HepG2 (cell line): ENCODE results near the gene LINGO3. TPM values are rescaled to one million over a fixed set of nuclear protein-coding genes. Genes with fewer than 3 reads are reported as not detected.
A peak's percentile ranks its signal among the peaks of the same experiment; 100 is the strongest.

Experiments used
- ATAC-seq: fragments of 200-7000 bp; cut with Tn5 transposase; 3 replicates; pipeline ENCODE4 v1.9.1; 2020; ENCODE audit warnings: mild to moderate bottlenecking, moderate library complexity
- BruUV-seq: library from RNA; stranded (reverse); fragments of 400-500 nt; replicated peaks from 2 replicates; lab custom pipeline; 2021; lab: Mats Ljungman, UMichigan
- CTCF ChIA-PET: fragments of 300-600 bp; formaldehyde crosslinking; extraction: SDS; loops from one replicate; lab custom pipeline; 2021; ENCODE audit warnings: low total read pairs, inconsistent platforms, low intra/inter-chr PET ratio; lab: Yijun Ruan, JAX
- POLR2A ChIA-PET: fragments of 350-600 bp; sonication (Branson Sonifier 250); formaldehyde crosslinking; loops from one replicate; lab custom pipeline; 2020; ENCODE audit warnings: antibody characterized with exemption, inconsistent platforms; lab: Yijun Ruan, JAX
- DNase-seq: peaks from one replicate; pipeline ENCODE4 v3.0.0-alpha.2; 2015; ENCODE audit warnings: low spot score
- FAIRE-seq: peaks from 3 replicates; lab custom pipeline; 2011; peaks lifted over from hg19 to GRCh38; lab: Jason Lieb, UNC
- H2AFZ ChIP-seq: one replicate; pipeline ENCODE4 v1.6.1; 2011; ENCODE audit warnings: low read length, inconsistent platforms
- H3K27ac ChIP-seq: fragments of 300-600 bp; 3 replicates; pipeline ENCODE4 v1.8.0; 2011; ENCODE audit warnings: mixed run types, mild to moderate bottlenecking, mixed read lengths, low read length, inconsistent platforms; ENCODE audit not compliant: insufficient read depth; ENCODE audit errors: extremely low read length
- H3K27me3 ChIP-seq, 2 experiments: fragments of 200-600 bp in 1 of 2; 2 replicates in 1 of 2; 3 replicates in 1 of 2; pipeline versions ENCODE4 v1.6.0 to v1.8.0; 2011; ENCODE audit warnings: low read length in 2 of 2, mild to moderate bottlenecking in 2 of 2, moderate library complexity in 2 of 2, inconsistent platforms in 1 of 2; ENCODE audit not compliant: insufficient read depth in 2 of 2, control insufficient read depth in 1 of 2
- H3K36me3 ChIP-seq, 2 experiments: fragments of 200-600 bp in 1 of 2; replicated peaks in 1 of 2; 2 replicates in 1 of 2; 3 replicates in 1 of 2; pipeline versions ENCODE4 v1.5.1 to v1.8.0; 2011; ENCODE audit warnings: low read length in 2 of 2, inconsistent platforms in 1 of 2; ENCODE audit not compliant: insufficient read depth in 2 of 2, control insufficient read depth in 1 of 2
- H3K4me1 ChIP-seq: 2 replicates; pipeline ENCODE4 v1.5.1; 2012; ENCODE audit warnings: low read length, inconsistent platforms; ENCODE audit not compliant: insufficient read depth
- H3K4me2 ChIP-seq: 2 replicates; pipeline ENCODE4 v1.6.0; 2011; ENCODE audit warnings: low read depth, low read length, inconsistent platforms
- H3K4me3 ChIP-seq, 3 experiments: fragments of 200-600 bp in 1 of 3; sonication (generic), shearing (Covaris generic) in 1 of 3; replicated peaks in 1 of 3; 2 replicates each; pipeline ENCODE4 v1.5.1; 2011 to 2016; ENCODE audit warnings: low read length in 3 of 3, inconsistent platforms in 2 of 3, low read depth in 2 of 3, mild to moderate bottlenecking in 2 of 3, control low read depth in 1 of 3, mixed read lengths in 1 of 3; ENCODE audit not compliant: insufficient read depth in 1 of 3
- H3K79me2 ChIP-seq: one replicate; pipeline ENCODE4 v1.6.1; 2011; ENCODE audit warnings: low read length, inconsistent platforms; ENCODE audit not compliant: insufficient read depth
- H3K9ac ChIP-seq: 2 replicates; pipeline ENCODE4 v1.6.0; 2011; ENCODE audit warnings: mild to moderate bottlenecking, low read depth, low read length, inconsistent platforms; ENCODE audit not compliant: insufficient read depth
- H3K9me3 ChIP-seq: 2 replicates; pipeline ENCODE4 v1.5.1; 2012; ENCODE audit warnings: mild to moderate bottlenecking, low read length
- H4K20me1 ChIP-seq: 2 replicates; pipeline ENCODE4 v1.6.0; 2011; ENCODE audit warnings: inconsistent platforms, mild to moderate bottlenecking, low read length, moderate library complexity; ENCODE audit not compliant: insufficient read depth
- ATF1 ChIP-seq: IDR thresholded peaks from 2 replicates; pipeline ENCODE4 v1.6.1; 2016; ENCODE audit warnings: mild to moderate bottlenecking, control low read depth
- NFATC3 ChIP-seq: sonication (generic); formaldehyde crosslinking; IDR thresholded peaks from 2 replicates; pipeline ENCODE4 v1.5.1; 2020; ENCODE audit warnings: mild to moderate bottlenecking, missing genetic modification reagents
- POLR2AphosphoS2 ChIP-seq: IDR thresholded peaks from 2 replicates; pipeline ENCODE4 v1.6.1; 2011; ENCODE audit warnings: low read depth, low read length, improper control_type of control experiment
- POLR2G ChIP-seq: fragments of 200-400 bp; formaldehyde crosslinking; IDR thresholded peaks from 2 replicates; pipeline ENCODE4 v1.6.1; 2018; ENCODE audit warnings: mild to moderate bottlenecking, low read depth, low read length, moderate library complexity
- REL ChIP-seq: sonication (generic); formaldehyde crosslinking; conservative IDR thresholded peaks from 2 replicates; pipeline ENCODE4 v1.8.0; 2022; ENCODE audit warnings: mild to moderate bottlenecking, missing genetic modification reagents, moderate library complexity
- RFX1 ChIP-seq: fragments of 450-650 bp; IDR thresholded peaks from 2 replicates; pipeline ENCODE4 v1.6.1; 2017
- ZMYM3 ChIP-seq: sonication (generic); formaldehyde crosslinking; IDR thresholded peaks from 2 replicates; pipeline ENCODE4 v1.5.1; 2020; ENCODE audit warnings: mild to moderate bottlenecking, missing genetic modification reagents
- ZNF354B ChIP-seq: sonication (generic); formaldehyde crosslinking; IDR thresholded peaks from 2 replicates; pipeline ENCODE4 v1.8.0; 2022; ENCODE audit warnings: mild to moderate bottlenecking, missing genetic modification reagents
- ZNF460 ChIP-seq: sonication (generic); formaldehyde crosslinking; IDR thresholded peaks from 2 replicates; pipeline ENCODE4 v1.5.1; 2020; ENCODE audit warnings: missing genetic modification reagents, mild to moderate bottlenecking, borderline replicate concordance
- ZNF629 ChIP-seq: sonication (generic); formaldehyde crosslinking; conservative IDR thresholded peaks from 2 replicates; pipeline ENCODE4 v1.5.0; 2020; ENCODE audit warnings: missing genetic modification reagents
- ZNF749 ChIP-seq: sonication (generic); formaldehyde crosslinking; IDR thresholded peaks from 2 replicates; pipeline ENCODE4 v1.8.0; 2022; ENCODE audit warnings: mild to moderate bottlenecking, missing genetic modification reagents, moderate library complexity, borderline replicate concordance
- ZNF768 ChIP-seq: sonication (generic); formaldehyde crosslinking; IDR thresholded peaks from 2 replicates; pipeline ENCODE4 v1.4.0; 2020; ENCODE audit warnings: missing genetic modification reagents
- WGBS: methylation state at CpG from one replicate; pipeline ENCODE4 v1.1.6; 2017; ENCODE audit warnings: low lambda C conversion rate; 5-methylcytosine and 5-hydroxymethylcytosine counted together
- in situ Hi-C: cut with HindIII; loops from 2 replicates; pipeline ENCODE4 v1.10.0; 2017; ENCODE audit warnings: low pct_unique_long_range_greater_than_20kb; ENCODE audit not compliant: extremely low pct_ligation_motif_present
- intact Hi-C: fragments of 100-400 bp; cut with micrococcal nuclease; formaldehyde crosslinking; loops from one replicate; pipeline ENCODE4 v1.10.0; 2022; ENCODE audit not compliant: unreplicated experiment
- polyA plus RNA-seq, 8 experiments: library from polyadenylated mRNA; depleted of rRNA in 3 of 8; stranded (reverse) in 7 of 8; unstranded in 1 of 8; fragments of >200 nt; fragmentation: Illumina TruSeq in 4 of 8; extraction: Trizol in 4 of 8; gene quantifications; 2 replicates each; pipeline versions ENCODE4 v1.2.1 to v1.2.3, GENCODE V29; 2011 to 2016; ENCODE audit warnings: low read depth in 4 of 8, missing spikeins in 1 of 8, mixed read lengths in 1 of 8; ENCODE audit not compliant: insufficient read depth in 1 of 8
- total RNA-seq, 5 experiments: library from RNA; depleted of rRNA; stranded (reverse); fragments of >200 nt; fragmentation: Illumina TruSeq; extraction: Trizol; gene quantifications; 2 replicates each; pipeline ENCODE4 v1.2.3, GENCODE V29; 2016; ENCODE audit warnings: low read depth in 1 of 5
- TF ChIP-seq, protein P1 (sequence below): sonication (generic); formaldehyde crosslinking; conservative IDR thresholded peaks from 2 replicates; pipeline ENCODE4 v1.8.0; 2022; ENCODE audit warnings: mild to moderate bottlenecking, moderate library complexity, missing genetic modification reagents
- TF ChIP-seq, protein P2 (sequence below): sonication (generic); formaldehyde crosslinking; IDR thresholded peaks from 2 replicates; pipeline ENCODE4 v1.4.0; 2020; ENCODE audit warnings: missing genetic modification reagents

LINGO3 gene
- total and polyA plus RNA-seq, 2 of the 13 experiments (the other 11 are each of a cell fraction or from before 2014, with no cell fraction given), result not detected

DNA sequence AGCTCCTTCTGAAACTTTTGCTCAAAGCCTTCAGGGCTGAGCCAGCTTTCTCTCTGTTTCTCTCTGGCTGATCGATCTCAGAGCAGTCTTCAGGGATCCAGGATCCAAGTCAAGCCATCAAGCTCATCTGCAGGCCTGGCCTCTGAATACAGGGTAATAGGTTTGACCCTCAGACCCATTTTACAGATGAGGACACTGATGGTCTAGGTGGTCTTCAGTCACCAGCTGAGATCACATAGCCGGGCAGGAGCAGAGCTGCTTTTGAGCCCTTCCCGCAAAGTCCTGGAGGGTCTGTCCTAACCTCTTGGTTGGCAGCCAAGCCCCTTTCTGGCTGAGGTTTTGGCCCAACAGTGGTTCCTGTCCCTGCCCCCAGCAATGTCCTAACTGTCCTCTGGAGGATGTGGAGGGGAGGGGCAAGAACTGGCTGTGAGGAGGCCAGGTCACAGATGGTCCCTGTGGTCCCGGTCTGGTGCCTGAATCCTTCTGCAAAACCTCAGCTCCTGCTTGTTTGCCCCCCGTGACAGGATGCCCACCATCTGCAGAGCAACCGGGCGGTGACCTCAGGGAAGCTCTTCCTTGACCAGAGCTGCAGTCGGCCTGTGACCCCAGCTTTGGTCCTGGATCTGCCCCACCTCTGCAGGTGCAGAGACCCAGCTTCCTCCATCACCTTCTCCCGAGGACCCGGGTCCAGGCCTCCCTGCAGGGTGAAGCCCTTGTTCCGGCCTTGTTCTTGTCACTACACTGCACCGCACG, 20.2 kb downstream of the LINGO3 start (continued):
- TF ChIP-seq POLR2G (no peak), RFX1 (no peak), ZNF460 (CRISPR knock-in tag) (no peak), ZNF749 (no peak), ZNF354B (CRISPR knock-in tag) (0 out of 2 replicates have a peak, but pooled peaks have one; percentile 37), ATF1 (no peak), NFATC3 (CRISPR knock-in tag) (no peak)

DNA sequence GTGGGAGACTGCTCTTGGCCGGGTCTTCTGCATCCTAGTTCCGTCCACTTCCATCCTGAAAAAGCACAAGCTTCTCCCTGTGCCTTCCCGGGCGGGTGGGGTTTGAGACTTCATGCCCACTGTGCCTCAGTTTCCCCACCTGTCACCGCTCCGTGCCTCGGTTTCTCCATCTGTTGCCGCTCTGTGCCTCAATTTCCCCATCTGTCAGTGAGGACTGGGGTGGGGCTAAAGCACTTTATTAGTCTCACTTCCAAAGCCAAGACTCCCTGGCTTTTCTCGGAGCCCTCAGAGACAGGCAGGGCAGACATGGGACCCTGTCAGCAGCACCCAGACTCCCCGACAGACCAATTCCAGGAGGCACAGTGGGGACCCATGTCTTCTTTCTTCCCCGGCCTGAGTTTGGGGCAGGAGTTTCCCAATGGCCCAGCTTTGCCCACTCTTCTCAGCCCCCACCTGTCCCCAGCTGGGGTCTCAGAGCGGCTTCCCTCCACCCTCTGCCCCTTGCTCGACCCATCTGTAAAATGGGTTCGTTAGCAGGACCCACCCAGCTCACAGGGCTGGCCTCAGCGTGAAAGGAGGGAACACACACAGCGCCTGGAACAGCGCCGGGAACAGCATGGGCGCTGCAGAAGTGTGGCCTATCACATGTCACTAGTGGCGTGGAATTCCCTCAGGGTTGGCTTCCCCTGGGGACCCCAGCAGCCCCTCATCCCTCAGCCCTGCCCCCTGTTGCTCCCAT, 21.4 kb downstream of the LINGO3 start:
- in situ Hi-C loops, result no loop called here
- Histone ChIP-seq H4K20me1 (peaks cover 2% of the 10 kb centered on the region), H3K4me2 (no peak overlapping the region), H3K27ac (no peak overlapping the region), H3K4me3 (no peak overlapping the region), H3K27me3 (peaks cover 23 to 76% of the 10 kb centered on the region in 2 experiments), H3K4me1 (peaks cover 52% of the 10 kb centered on the region), H2AFZ (no peak overlapping the region), H3K79me2 (no peaks in the 10 kb centered on the region), H3K36me3 (no peaks in the 10 kb centered on the region), H3K9ac (no peak overlapping the region), H3K9me3 (no peaks in the 10 kb centered on the region)
- DNase-seq, result no peak
- ChIA-PET POLR2A (interaction anchor here (0.5 to 1.5 kb wide), 2 partner anchors 10 to 105 kb away, joined by 3 read pairs; no protein-coding TSS in a partner anchor), CTCF (no interaction called here)
- intact Hi-C loops, result no loop called here
- ATAC-seq, result no peak
- TF ChIP-seq, protein P1, sequence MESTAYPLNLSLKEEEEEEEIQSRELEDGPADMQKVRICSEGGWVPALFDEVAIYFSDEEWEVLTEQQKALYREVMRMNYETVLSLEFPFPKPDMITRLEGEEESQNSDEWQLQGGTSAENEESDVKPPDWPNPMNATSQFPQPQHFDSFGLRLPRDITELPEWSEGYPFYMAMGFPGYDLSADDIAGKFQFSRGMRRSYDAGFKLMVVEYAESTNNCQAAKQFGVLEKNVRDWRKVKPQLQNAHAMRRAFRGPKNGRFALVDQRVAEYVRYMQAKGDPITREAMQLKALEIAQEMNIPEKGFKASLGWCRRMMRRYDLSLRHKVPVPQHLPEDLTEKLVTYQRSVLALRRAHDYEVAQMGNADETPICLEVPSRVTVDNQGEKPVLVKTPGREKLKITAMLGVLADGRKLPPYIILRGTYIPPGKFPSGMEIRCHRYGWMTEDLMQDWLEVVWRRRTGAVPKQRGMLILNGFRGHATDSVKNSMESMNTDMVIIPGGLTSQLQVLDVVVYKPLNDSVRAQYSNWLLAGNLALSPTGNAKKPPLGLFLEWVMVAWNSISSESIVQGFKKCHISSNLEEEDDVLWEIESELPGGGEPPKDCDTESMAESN (CRISPR knock-in tag), result no peak
- TF ChIP-seq ZNF629 (CRISPR knock-in tag), result peak; percentile 64; the same call in 1 of the 2 replicates
- TF ChIP-seq ZMYM3 (CRISPR knock-in tag), result 0 out of 2 replicates have a peak, but pooled peaks have one; percentile 71
- no peak for TF ChIP-seq REL
- TF ChIP-seq ZNF768, result peak; percentile 47; the same call in 1 of the 2 replicates
- TF ChIP-seq POLR2AphosphoS2, result peak; percentile 35; the same call in 1 of the 2 replicates
- TF ChIP-seq, protein P2, sequence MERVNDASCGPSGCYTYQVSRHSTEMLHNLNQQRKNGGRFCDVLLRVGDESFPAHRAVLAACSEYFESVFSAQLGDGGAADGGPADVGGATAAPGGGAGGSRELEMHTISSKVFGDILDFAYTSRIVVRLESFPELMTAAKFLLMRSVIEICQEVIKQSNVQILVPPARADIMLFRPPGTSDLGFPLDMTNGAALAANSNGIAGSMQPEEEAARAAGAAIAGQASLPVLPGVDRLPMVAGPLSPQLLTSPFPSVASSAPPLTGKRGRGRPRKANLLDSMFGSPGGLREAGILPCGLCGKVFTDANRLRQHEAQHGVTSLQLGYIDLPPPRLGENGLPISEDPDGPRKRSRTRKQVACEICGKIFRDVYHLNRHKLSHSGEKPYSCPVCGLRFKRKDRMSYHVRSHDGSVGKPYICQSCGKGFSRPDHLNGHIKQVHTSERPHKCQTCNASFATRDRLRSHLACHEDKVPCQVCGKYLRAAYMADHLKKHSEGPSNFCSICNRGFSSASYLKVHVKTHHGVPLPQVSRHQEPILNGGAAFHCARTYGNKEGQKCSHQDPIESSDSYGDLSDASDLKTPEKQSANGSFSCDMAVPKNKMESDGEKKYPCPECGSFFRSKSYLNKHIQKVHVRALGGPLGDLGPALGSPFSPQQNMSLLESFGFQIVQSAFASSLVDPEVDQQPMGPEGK, result no peak
- FAIRE-seq, result no peak
- WGBS, result 41% methylated on average over 14 of the region's 20 CpGs
- BruUV-seq, result no TSS peak
